CD1c-positive myeloid dendritic cell (primary cell): ENCODE data around the gene NSL1.
"Not testable (repeated sequence)": the region's sequence is repeated elsewhere in the genome, so short reads cannot be mapped to it uniquely, and the experiment has no call there.

Experiments used
- DNase-seq: peaks from one replicate; pipeline ENCODE4 v3.0.0-alpha.2; 2016; ENCODE audit errors: extremely low spot score

NSL1 gene, protein sequence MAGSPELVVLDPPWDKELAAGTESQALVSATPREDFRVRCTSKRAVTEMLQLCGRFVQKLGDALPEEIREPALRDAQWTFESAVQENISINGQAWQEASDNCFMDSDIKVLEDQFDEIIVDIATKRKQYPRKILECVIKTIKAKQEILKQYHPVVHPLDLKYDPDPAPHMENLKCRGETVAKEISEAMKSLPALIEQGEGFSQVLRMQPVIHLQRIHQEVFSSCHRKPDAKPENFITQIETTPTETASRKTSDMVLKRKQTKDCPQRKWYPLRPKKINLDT

DNA sequence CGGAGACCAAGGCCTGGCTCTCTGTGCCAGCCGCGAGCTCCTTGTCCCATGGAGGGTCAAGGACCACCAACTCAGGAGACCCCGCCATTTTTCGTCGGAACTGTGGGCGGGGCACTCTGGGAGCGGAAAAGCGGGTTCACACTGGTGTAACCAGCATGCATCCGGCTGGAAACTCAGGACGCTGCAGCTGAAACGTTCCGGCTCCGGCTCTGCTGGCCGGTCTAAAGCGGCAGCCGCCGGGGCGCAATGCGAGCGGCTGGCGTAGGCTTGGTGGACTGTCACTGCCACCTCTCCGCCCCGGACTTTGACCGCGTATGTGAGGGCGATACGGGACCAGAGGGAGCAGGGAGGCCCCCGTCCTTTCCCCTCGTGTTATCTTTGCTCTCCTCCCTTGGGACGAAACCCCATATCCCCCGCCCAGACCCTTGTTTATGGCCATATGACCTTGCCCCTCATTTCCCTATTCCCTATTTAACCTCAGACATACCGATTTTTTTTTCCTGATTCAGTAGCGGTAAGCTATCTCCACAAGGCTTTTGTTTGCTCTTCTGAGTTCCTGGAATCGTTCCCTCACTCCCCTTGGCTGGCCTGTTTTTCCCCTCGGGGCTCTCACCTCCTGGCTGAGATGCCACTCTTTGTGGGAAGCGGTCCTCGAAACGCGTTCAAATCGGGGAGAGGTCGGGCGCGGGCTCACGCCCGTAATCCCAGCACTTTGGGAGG lies at the start of gene NSL1, which contains the start of gene TATDN3:
TSS of gene NSL1 (minus strand) at position 102 of the 720 bp plus-strand sequence. CDS start at position 88, 14 bp downstream.
TSS of gene TATDN3 (plus strand) at position 219 of the 720 bp plus-strand sequence. CDS start at position 247, 28 bp downstream.
- peak; percentile 98 for DNase-seq

DNA sequence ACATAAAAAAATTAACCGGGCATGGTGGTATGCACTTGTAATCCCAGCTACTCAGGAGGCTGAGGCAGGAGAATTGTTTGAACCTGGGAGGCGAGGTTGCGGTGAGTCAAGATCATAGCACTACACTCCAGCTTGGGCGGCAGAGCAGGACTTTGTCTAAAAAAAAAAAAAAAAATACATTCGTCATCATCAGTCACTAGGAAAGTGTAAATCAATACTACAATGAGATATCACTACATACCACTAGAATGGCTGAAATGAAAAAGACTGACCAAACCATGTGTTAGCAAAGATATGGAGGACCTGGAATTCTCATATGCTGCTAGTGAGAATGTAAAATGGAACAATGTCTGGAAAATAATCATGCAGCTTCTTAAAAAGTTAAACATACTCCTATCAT lies 46.6 kb upstream of the NSL1 start:
- no peak for DNase-seq

DNA sequence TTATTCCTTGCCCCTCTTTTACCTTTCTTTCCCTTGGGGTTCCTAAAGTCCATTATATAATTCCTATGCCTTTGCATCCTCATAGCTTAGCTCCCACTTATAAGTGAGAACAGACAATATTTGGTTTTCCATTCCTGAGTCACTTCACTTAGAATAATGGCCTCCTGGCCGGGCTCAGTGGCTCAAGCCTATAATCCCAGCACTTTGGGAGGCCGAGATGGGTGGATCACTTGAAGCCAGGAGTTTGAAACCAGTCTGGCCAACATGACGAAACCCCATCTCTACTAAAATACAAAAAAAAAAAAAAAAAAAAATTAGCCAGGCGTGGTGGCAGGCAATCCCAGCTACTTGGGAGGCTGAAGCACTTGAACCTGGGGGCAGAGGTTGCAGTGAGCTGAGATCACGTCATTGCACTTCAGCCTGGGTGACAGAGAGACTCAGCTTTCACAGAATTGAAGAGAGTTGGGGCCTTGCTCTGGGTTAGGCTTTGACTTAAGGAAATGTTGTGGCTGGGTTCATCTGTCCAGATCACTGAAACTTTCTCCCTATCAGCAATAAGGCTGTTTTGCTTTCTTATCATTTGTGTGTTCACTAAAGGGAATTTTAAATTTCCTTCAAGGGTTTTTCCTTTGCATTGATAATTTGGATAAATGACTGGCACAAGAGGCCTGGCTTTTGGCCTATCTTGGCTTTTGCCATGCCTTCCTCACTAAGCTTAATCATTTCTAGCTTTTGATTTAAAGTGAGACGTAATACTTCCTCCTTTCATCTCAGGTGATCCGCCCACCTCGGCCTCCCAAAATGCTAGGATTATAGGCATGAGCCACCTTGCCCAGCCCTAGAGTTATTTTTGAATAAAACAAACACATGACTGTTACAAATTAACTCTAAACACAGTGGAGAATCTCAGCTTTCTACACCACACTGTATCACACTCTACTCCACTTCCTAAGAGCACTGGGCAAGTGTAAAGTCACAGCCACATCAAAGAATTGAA lies 41.9 kb upstream of the NSL1 start:
- not testable (repeated sequence) for DNase-seq

DNA sequence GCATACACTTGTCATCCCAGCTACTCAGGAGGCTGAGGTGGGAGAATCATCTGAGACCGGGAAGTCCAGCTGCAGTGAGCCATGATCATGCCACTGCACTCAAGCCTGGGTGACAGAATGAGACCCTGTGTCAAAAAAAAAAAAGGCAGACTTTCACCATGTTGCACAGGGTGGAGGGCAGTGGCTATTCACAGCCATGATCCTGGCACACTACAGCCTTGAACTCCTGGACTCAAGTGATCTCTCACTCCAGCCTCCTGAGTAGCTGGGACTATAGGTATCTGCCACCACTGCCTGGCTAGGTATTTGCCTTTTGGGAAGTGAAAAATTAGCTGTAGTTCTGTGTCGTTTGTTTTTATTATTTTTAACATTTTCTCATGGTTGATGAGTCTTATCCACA lies 36.8 kb upstream of the NSL1 start:
- no peak for DNase-seq

DNA sequence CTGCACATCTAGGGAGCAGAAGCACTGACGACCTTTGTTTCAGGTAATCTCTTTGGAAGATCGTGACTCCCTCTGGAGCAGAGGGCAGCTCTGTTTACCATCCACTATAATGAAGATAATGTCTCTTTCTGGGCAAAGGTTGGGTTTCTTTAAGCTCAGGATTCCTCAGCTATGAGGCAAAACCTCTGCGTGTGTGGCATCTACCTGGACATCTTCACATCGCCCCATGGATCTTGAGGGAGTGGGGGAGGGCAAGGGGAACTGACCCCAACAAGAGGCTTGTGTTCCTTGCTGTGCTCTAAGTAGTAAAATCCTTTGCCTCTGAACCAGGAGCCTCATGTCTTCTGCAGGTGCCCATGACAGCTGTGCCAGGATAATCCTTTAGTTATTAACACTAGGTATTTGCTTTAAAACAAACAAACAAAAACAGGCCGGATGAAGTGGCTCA lies 36.3 kb upstream of the NSL1 start:
- DNase-seq, result no peak

DNA sequence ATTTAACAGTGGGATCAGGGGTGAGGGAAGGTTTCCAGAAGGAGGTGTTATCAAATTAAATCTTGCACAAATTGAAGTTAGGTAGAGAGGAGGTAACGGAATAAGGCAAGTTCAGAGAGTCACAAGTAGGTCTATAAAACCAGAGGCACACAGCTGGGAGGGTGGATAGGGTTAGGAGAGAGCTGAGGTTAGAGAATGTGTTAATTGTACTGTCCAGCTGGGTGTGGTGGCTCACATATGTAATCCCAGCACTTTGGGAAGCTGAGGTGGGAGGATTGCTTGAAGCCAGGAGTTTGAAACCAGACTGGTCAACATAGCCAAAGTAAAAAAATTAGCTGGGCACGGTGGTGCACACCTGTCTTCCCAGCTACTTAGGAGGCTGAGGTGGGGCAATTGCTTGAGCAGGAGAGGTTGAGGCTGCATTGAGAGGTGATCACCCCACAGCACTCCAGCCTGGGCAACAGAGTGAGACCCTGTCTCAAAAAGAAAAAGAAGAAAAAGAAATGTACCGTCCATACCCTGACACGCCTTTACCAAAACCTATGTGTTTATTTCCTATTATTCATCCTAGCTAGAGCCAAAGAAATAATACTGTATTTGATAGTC lies 35.7 kb upstream of the NSL1 start:
- no peak for DNase-seq

DNA sequence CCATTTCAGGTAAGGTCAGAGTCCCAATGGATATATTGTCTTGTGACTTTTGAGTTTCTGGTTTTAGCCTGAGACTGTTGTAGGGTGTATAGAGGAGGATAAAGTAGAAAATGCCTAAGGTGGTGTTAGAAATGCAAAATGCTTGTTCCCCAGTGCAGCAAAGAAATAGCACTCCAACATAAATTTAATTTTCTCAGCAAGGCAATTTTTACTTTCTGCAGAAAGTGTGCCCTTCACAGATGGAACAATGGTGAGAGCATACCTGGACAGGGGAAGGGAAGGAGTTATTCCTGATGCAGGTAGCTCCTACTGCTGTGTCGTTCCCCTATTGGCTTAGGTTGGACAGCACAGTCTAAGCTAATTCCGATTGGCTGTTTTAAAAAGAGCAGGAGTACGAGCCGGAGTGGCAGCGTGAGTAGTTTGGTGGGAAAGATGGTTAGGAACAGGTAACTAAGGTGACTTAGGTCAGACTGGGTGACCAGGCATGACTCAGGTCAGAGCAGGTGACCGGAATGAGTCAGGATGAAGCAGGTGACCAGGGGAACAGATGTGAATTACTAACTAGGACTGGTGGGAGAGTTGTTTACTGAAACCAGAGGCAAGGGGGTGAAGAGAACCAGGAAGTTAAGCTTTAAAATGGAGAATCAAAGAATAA lies 34.3 kb upstream of the NSL1 start:
- DNase-seq, result no peak

DNA sequence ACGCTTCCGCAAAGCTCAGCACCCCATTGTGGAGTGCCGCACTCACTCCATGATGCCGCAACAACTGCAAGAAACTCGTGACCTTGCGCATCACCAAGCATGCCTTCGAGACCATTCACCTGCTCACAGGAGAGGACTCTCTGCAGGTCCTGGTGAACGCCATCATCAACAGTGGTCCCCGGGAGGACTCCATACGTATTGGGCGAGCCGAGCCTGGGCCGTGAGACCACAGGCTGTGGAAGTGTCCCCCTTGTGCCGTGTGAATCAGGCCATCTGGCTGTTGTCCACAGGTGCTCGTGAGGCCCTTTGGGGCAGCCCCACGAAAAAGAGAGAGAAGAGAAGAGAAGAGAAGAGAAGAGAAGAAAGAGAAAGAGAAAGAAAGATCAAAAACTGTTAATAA lies 32.6 kb upstream of the NSL1 start:
- no peak for DNase-seq

DNA sequence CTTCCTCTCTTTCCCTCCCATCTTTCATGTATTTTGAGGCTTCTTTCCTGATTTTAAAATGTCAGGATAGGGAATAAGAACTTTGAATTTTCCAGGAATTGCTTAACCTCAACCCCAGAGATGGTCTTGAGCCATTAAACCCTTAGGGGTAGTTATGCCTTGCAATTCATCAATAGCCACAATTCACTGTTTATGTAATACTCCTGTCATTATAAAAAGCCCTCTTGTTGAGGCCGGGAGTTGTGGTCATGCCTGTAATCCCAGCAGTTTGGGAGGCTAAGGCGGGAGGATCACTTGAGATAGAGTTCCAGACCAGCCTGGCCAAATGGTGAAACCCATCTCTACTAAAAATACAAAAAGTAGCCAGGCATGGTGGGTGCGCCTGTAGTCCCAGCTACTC lies 31.4 kb upstream of the NSL1 start:
- DNase-seq, result no peak

DNA sequence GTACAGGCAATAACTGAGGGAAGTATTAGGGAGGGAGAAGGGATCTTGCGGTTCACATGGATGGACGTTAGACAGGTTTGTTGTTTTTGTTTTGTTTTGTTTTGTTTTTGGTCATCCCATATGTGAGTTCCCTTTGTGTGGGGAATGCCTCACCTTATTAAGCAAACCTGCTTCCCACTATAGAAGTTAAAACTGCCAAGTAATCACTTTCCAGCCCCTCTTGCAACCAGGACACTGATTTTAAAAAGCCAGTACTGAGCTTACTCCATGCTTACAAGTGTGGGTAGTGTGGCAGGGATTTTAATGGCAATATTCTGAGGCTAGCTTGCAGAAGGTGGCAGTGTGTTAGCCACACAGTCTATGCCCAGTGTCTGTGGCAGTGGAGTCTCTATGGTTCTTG lies 29.4 kb upstream of the NSL1 start:
- no peak for DNase-seq

DNA sequence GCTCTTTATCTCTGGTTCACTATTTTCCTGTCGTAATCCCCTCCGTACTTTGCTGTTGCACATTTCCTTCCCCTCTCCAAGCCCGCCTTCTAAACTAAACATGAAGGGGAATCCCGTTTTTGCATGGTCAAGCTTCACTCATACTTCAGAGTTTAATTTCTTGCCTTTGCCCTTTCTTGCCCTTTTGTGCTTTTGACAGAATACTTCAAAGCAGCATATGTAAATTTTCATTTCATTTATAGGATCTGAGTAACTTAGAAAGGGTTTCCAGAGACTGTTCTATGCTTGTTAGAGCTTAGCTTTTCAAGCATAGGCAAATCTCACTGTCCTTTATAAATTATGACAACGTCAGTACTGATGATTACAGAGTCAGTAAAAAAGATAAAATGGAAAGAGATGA lies 28.1 kb upstream of the NSL1 start:
- DNase-seq, result peak; percentile 35

DNA sequence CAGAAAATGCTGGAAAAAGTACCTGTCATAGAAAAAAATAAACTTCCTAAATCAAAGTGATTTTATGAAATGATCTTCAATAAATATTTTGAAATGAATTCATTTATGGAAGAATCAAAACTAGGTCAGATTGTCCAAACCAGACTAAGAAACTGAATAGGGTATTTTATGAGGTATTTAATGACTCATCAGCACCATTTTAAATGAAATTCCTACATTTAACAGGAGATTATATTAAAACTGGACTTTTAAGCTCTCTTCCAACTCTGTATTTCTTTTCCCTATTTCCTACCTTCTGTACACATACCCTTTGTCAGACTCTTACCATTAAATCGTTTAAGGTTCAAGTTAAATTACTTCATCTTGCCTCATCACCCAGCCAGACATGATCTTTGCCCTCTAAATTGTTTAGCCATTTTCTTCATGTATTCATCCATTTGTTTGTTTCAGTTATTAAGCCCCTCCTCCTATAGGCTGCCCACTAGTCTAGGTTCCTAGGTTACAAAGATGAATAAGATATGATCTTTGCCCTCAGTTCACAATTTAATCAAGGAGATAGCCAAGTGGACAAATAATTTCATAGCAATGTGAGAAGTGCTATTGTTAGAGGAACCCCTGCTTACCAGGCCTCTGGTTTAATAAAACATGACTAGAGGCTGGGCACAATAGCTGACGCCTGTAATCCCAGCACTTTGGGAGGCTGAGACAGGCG lies 25.1 kb upstream of the NSL1 start:
- no peak for DNase-seq

DNA sequence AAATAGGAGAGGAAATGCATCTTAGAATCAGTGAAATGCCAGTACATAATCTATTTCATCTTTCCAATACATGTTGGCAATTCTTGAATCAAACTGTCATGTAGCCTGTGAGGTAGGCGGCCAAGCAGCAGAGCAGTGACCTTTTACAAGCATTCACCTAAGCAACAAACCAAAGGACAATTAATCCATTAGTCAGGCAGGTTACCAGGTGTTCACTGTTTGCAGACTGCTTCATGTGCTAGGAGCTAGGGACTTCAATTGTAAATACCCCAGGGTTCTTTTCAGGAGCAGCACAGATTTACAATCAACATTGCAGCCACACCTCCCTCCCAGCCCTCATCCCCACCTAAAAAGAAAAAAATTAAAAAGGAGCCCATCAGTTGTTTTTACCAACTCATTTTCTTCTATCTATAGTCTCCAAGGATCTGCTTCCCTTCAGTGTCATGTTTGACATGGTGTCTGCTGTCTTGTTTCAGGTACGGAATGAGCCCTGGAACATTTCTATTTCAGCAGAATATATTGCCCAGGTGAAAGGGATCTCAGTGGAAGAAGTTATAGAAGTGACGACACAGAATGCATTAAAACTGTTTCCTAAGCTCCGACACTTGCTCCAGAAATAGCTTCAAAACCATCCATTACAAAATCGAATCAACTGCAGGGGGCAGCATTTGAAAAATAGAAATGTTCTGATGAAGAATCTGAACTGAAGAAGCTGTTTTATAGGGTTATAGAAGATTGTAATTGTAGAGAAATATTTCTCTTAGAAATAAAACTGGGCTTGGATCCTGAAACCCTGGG lies 23.2 kb upstream of the NSL1 start:
- peak; percentile 25 for DNase-seq

DNA sequence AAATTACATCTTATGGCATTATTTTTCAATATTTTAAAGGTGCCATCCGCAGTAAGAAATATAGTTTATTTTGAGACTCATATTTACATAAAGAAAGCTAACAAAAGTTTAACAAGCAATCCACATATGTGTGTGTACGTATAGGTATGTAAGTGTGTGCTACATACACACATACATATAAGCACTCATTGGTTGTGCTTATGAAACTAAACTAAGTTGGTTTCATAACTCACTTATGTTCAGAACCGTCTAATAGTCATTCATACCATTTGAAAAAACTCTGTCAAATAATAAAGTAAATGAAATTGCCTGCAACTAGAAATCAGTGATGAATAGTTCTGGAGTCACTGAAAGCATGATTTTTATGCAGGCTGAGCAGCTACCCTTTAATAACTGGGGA lies 14.2 kb upstream of the NSL1 start:
- DNase-seq, result no peak

DNA sequence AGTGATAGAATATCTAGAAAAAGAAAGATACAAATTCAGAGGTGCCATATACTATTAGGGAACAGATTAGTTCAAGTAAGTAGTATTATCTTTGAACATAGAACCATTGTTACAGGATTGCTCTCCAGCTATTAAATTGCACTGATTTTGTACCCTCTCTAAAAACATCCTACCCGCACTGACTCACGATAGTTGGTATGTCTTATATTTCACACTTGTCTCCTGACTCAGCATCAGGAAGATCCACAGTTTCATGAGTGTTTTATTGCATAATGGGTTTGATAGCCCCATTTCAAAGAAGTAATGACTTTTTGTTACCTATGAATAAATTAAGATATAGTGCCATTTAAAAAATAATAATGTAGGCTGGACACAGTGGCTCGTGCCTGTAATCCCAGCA lies 6.1 kb upstream of the NSL1 start:
- DNase-seq, result no peak

DNA sequence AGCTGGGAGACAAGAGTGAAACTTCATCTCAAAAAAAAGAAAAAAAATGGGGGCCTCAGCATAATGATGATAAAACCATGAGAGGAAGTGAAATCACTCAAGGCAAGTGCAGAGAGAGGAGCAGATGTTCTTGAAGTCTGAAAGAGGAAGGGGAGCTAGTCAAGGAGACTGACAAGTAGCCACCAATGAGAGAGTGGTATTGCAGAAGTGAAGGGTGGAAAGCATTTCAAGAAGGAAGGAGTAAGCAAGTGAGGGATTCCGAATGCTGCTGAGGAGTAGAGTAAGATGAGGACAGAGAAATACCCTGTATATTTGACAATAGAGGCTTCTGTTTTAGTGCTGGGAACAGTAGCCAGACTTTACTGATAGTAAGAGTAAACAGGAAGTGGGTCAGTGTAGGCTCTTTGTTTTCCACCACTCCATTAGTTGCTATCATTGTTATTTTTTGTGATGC lies 3.0 kb upstream of the NSL1 start:
- peak; percentile 89 for DNase-seq

DNA sequence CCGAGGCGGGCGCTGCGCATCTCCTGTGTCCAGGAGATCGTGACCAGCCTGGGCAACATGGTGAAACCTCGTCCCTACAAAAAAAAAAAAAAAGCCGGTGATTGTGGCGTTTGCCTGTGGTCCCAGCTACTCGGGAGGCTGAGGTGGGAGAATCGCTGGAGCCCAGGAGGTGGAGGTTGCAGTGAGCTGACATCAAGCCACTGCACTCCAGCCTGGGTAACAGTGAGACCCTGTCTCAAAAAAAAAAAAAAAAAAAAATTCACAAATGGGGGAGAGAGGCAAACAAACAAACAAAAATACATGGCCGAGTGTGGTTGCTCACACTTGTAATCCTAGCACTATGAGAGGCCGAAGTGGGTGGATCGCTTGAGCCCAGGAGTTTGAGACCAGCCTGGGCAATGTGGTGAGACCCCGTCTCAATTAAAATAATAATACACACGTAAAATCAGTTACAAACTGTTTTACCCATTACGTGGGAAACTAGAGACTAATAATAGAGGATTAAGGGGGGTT lies 875 bp upstream of the NSL1 start:
- DNase-seq, result no peak

DNA sequence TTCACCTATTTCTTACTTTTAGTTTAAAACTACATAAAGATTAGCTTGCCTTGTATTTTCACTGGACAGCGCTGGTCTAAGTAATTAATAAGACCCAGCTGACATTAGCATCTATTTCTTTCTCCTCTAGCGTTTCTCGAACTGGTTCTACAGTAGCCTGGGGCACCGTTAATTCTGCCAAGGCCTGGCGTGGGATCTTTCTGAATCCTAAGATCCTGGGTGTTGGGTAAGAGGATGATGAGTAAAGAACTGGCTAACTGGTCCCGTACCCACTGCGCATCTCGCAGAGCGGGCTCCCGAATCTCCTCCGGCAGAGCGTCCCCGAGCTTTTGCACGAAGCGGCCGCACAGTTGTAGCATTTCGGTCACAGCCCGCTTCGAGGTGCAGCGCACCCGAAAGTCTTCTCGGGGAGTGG lies 309 bp downstream of the NSL1 start:
- no peak for DNase-seq

DNA sequence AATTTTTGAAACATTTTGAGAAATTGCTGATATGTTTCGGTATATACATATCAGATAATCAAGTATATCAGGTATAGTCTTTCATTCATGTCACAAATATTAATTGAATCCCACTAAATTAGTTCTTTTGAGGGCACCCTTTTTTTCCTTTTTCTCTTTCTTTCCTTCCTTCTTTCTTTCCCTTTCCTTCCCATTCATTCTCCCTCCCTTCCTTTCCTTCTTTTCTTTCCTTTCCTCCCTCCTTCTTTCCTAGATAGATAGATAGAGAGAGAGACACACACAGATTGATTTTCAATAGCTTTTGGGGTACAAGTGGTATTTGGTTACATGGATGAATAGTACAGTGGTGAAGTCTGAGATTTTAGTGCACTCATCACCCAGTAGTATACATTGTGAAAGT lies 5.7 kb downstream of the NSL1 start:
- no peak for DNase-seq
